Hepatic stellate cell (primary cell): ENCODE data around the gene TSR3.

ENCODE experiments used
- DNase-seq: peaks from one replicate; pipeline ENCODE4 v3.0.0; 2011; ENCODE audit warnings: low spot score

The TSR3 gene

GRCh38 chr16:1308036-1308976 lies 43.4 kb downstream of the TSR3 start:
- DNase-seq = no peak

- no peak for DNase-seq
These were observed 45.3 kb downstream of the TSR3 start for GRCh38 chr16:1306334-1306733.

- no peak for DNase-seq
These were observed 45.9 kb downstream of the TSR3 start for GRCh38 chr16:1305823-1306222.

GRCh38 chr16:1301562-1301961 lies 50.1 kb downstream of the TSR3 start:
- no peak for DNase-seq

GRCh38 chr16:1300664-1301476 lies 50.8 kb downstream of the TSR3 start:
- DNase-seq = peak; percentile 90

- DNase-seq = no peak
These were observed 51.8 kb downstream of the TSR3 start for GRCh38 chr16:1299868-1300203.
